ENCODE measurements around the gene WSB1. TPM values are rescaled to one million over a fixed set of nuclear protein-coding genes. Genes with fewer than 3 reads are reported as not detected.

WSB1 gene
- polyA plus RNA-seq, 1 of the 3 experiments (the other 2 are of a cell fraction): 261 TPM

DNA sequence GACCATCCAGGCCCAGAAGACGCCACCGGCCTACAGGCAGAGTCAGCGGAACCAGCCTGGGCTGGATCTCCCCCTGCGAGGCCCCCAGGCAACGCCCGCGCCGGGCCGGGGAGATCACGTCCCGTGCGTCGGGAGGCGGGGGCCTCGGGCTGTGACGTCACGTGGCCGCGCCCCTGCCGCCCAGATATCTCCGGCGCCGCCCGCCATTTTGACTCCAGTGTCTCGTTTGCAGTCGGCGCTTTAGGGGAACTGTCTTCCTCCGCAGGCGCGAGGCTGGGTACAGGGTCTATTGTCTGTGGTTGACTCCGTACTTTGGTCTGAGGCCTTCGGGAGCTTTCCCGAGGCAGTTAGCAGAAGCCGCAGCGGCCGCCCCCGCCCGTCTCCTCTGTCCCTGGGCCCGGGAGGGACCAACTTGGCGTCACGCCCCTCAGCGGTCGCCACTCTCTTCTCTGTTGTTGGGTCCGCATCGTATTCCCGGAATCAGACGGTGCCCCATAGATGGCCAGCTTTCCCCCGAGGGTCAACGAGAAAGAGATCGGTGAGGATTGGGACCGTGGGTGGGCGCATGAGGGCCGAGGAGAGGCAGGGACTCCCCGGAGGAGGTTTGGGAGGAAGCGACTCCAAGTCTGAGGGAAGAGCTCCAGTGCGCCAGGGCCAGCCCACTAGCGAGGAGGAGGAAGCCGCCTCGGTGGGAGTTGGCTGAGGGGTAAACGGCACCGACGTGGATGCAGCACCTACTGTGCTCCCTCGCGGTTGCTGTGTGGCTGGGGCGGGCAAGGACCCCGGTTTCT is at the start of gene WSB1 (continued):
- TF ChIP-seq SIN3A (IDR thresholded peaks at IDR 0.05; ENCODE audit: borderline replicate concordance, low read depth, low read length): peak; percentile 88; the same call in 1 of the 2 replicates
- peak; percentile 52; the same call in 1 of the 2 replicates for TF ChIP-seq MXI1 (IDR thresholded peaks at IDR 0.05; ENCODE audit: low read depth, low read length)

DNA sequence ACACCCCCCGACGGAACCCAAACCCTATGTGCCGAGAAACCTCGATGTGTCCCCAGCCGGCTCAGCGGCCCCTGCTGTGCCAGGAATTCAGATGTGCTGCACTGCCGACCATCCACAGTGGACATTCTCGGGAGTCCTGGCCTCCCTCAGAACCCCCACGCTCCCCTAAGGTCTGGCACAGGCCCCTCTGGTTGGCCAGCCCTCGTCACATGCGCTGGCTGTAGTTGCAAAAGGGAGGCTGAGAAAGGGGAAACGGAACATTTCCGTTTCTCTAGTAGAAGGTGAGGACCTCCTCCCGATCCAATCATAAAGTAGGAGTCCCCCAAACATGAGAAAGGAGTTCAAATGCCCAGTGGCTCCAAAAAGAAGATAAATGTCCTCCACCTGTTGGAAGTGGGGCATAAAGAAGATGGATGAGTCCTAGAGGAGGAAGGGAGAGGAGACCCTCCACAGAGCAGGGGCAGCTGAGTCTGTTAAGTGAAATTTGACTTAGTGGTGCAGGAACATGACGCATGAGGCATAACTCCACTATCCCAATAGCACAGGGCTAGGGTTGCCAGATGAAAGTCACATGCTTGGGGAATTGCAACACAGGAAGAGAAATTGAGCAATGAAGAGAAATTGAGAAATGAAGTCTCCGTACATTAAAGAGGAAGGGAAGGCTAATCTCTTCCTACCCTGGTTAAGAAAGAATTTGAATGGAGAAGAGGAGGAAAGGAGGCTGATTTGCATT is 49.3 kb upstream of the WSB1 start:
- H3K9me2 ChIP-seq: no peaks in the 10 kb centered on the region
- ChIA-PET POLR2A (interaction anchor here (0.9 to 1.1 kb wide), 3 partner anchors 49 to 88 kb away, joined by 4 to 7 read pairs (median 7); partner anchors contain the start of gene WSB1), CTCF (interaction anchor here (0.6 to 3.3 kb wide), 20 partner anchors 8 to 511 kb away, joined by 3 to 45 read pairs (median 5); partner anchors contain the start of gene WSB1)
- H3K27ac ChIP-seq (ENCODE audit: low read depth in 2 of 2, low read length in 1 of 2): no peak overlapping the region
- H3K27me3 ChIP-seq (ENCODE audit: insufficient read depth): peaks cover 6% of the 10 kb centered on the region; the same call in 1 of the 2 replicates
- no peak for TF ChIP-seq GATA2 (CRISPR knock-in tag; IDR thresholded peaks at IDR 0.05)
- TF ChIP-seq, protein P1, sequence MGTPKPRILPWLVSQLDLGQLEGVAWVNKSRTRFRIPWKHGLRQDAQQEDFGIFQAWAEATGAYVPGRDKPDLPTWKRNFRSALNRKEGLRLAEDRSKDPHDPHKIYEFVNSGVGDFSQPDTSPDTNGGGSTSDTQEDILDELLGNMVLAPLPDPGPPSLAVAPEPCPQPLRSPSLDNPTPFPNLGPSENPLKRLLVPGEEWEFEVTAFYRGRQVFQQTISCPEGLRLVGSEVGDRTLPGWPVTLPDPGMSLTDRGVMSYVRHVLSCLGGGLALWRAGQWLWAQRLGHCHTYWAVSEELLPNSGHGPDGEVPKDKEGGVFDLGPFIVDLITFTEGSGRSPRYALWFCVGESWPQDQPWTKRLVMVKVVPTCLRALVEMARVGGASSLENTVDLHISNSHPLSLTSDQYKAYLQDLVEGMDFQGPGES (IDR thresholded peaks at IDR 0.05; ENCODE audit: low read depth, low read length): no peak
- TF ChIP-seq NFIC (IDR thresholded peaks at IDR 0.05; ENCODE audit: borderline replicate concordance): no peak
- no peak for TF ChIP-seq MXI1 (IDR thresholded peaks at IDR 0.05; ENCODE audit: low read depth, low read length)
- no peak for TF ChIP-seq SIN3A (IDR thresholded peaks at IDR 0.05; ENCODE audit: borderline replicate concordance, low read depth, low read length)
- TF ChIP-seq, protein P2, sequence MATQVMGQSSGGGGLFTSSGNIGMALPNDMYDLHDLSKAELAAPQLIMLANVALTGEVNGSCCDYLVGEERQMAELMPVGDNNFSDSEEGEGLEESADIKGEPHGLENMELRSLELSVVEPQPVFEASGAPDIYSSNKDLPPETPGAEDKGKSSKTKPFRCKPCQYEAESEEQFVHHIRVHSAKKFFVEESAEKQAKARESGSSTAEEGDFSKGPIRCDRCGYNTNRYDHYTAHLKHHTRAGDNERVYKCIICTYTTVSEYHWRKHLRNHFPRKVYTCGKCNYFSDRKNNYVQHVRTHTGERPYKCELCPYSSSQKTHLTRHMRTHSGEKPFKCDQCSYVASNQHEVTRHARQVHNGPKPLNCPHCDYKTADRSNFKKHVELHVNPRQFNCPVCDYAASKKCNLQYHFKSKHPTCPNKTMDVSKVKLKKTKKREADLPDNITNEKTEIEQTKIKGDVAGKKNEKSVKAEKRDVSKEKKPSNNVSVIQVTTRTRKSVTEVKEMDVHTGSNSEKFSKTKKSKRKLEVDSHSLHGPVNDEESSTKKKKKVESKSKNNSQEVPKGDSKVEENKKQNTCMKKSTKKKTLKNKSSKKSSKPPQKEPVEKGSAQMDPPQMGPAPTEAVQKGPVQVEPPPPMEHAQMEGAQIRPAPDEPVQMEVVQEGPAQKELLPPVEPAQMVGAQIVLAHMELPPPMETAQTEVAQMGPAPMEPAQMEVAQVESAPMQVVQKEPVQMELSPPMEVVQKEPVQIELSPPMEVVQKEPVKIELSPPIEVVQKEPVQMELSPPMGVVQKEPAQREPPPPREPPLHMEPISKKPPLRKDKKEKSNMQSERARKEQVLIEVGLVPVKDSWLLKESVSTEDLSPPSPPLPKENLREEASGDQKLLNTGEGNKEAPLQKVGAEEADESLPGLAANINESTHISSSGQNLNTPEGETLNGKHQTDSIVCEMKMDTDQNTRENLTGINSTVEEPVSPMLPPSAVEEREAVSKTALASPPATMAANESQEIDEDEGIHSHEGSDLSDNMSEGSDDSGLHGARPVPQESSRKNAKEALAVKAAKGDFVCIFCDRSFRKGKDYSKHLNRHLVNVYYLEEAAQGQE (IDR thresholded peaks at IDR 0.05; ENCODE audit: low read depth, low read length): no peak
- TF ChIP-seq ELF1 (IDR thresholded peaks at IDR 0.05): no peak
- TF ChIP-seq FOXM1 (IDR thresholded peaks at IDR 0.05; ENCODE audit: low read depth): no peak
- TF ChIP-seq RCOR1 (IDR thresholded peaks at IDR 0.05; ENCODE audit: low read length): no peak
- no peak for TF ChIP-seq CTCF (IDR thresholded peaks at IDR 0.05)
- TF ChIP-seq NRF1 (IDR thresholded peaks at IDR 0.05; ENCODE audit: low read depth, low read length): no peak
- no peak for TF ChIP-seq POLR2AphosphoS5 (IDR thresholded peaks at IDR 0.05; ENCODE audit: low read depth, low read length)
- no peak for TF ChIP-seq CHD2 (IDR thresholded peaks at IDR 0.05; ENCODE audit: low read length, partially characterized antibody)
- TF ChIP-seq RXRA (IDR thresholded peaks at IDR 0.05; ENCODE audit: borderline replicate concordance, low read depth): no peak
- no peak for TF ChIP-seq FOSL2 (IDR thresholded peaks at IDR 0.05; ENCODE audit: borderline replicate concordance, low read depth)
- H3K79me2 ChIP-seq (ENCODE audit: insufficient read depth): no peaks in the 10 kb centered on the region
- no peak overlapping the region for H3K4me2 ChIP-seq
- H4K20me1 ChIP-seq (ENCODE audit: insufficient read depth): no peaks in the 10 kb centered on the region
- no peaks in the 10 kb centered on the region for H3K9me3 ChIP-seq
- no peak overlapping the region for H3K9ac ChIP-seq
- no peaks in the 10 kb centered on the region for H3K36me3 ChIP-seq (replicated peaks in 1 of 2; ENCODE audit: control insufficient read depth in 1 of 2, insufficient read depth in 2 of 2, low read length in 1 of 2)
- no peak for DNase-seq
- H3K4me3 ChIP-seq (ENCODE audit: low read depth in 2 of 2, low read length in 1 of 2): no peak overlapping the region
- WGBS (ENCODE audit: low lambda C conversion rate): 75% methylated on average over 12 of the region's 16 CpGs
- H3K4me1 ChIP-seq (ENCODE audit: control insufficient read depth in 1 of 2, insufficient read depth in 2 of 2, low read depth in 1 of 2, low read length in 1 of 2): peaks cover 0 to 12% of the 10 kb centered on the region in 2 experiments; a peak in 1 of 4 replicates
- H2AFZ ChIP-seq (ENCODE audit: low read depth): no peak overlapping the region
- H3F3A ChIP-seq (replicated peaks; ENCODE audit: insufficient read depth): no peaks in the 10 kb centered on the region
